Airway epithelial cell (primary cell): ENCODE data around the gene SLC6A20. TPM values are rescaled to one million over a fixed set of nuclear protein-coding genes. Genes with fewer than 3 reads are reported as not detected.

Experiments used
- total RNA-seq: library from RNA; depleted of rRNA; stranded (reverse); fragments of >200 nt; gene quantifications from 2 replicates; pipeline ENCODE4 v1.2.3, GENCODE V29; 2015

The SLC6A20 gene
- total RNA-seq, result not detected in 2 replicates

DNA sequence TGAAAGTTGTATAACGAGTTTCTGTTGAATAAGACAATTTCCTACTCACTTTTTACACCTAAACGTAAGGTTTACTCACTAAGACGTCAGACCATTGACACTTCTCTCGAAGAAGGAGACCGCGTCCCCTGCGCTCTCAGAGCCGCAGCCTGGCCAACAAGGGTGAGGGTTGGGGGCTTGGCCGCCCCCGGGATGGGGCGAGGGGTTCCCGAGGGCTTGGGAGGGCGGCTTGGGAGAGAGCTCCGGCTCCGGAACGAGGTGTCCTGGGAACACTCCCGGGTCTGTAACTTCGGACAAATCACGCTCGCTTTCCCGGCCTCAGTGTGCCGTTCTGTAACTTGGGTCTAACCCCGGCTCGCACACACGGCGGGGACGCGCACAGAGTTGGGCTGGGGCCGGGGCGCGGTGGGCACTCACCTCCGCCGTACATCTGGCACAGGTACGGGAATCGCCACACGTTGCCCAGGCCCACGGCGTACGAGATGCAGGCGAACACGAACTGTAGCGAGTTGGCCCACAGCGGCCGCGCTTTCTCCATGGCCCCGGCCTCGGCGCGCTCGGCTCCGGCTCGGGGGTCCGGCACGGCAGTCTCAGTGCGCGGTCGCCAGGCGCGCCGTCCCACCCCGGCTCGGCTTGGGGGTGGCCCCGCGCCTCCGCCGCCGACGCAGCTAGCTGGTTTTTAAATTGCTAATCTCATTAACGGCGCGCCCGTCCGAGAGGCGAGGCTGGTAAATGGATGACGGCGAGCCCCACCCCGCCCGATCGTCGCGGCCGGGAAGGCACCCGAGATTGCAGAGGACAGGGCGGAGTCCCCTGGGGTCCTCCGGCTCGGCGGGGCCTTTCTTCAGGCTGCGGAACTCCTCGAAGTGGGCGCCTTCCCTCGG, at the start of gene SLC6A20:
Gene SLC6A20, minus strand, starts transcription at position 655 of the 884 bp plus-strand sequence. Its CDS starts 117 bp downstream, at position 538.

DNA sequence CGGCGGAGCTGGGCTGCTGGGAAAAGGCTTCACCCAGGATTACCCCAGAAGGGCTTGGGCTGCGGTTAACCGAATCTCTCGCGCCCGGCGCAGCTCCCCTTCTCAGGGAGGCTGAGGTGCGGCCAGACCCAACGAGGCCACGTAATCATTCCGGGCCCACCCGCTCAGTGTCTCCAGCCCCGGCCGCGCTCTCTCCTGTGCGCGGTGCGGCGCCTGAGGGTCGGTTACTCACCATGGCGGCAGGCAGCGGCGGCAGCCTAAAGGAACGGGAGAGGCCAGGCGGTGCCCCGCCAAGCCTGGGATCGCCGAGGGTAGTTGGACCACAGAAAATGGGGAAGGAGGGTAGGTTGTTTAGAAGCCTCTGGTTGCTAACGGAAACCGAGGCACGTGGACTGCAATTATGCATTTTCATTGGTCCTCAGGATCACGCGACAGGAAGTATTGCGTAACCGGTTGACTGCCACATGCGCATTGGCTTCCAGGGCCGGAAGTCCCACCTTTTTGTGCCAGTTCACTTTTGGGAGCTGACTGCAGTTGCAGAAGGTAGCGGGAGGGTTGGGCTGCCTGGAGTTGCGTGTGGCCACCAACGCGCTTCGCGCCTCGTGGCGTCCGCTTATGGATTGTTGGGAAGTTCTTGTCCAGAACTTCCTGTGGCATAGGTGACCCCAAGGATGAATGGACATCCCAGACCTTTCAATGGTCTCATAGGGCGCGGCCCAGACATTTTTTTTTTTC, 45.6 kb upstream of the SLC6A20 start, which contains the start of gene LZTFL1:
Gene LZTFL1, minus strand, starts transcription at position 363 of the 735 bp plus-strand sequence. Its CDS starts 128 bp downstream, at position 235.

Other genes with a start within 250 kb of the SLC6A20 start
- gene LIMD1, start 201.8 kb downstream of the SLC6A20 start, total RNA-seq, result 11.4 TPM in 2 replicates
- 17.3 and 42.1 TPM in 2 replicates for gene SACM1L, start 107.1 kb downstream of the SLC6A20 start, total RNA-seq
- gene LZTFL1, start 45.6 kb upstream of the SLC6A20 start, total RNA-seq, result 4.1 and 5.0 TPM in 2 replicates
- gene CCR9, start 90.0 kb upstream of the SLC6A20 start, total RNA-seq, result not detected in 2 replicates
- gene CXCR6, start 146.9 kb upstream of the SLC6A20 start, total RNA-seq, result not detected in 2 replicates
- 10.8 and 13.6 TPM in 2 replicates for gene FYCO1, start 199.3 kb upstream of the SLC6A20 start, total RNA-seq
- gene XCR1, start 230.9 kb upstream of the SLC6A20 start, total RNA-seq, result 0.07 TPM in 1 of 2 replicates, not detected in the other